ENCODE results near the gene WDR31.
"Not testable (repeated sequence)": the region's sequence is repeated elsewhere in the genome, so short reads cannot be mapped to it uniquely, and the experiment has no call there.

The WDR31 gene

GRCh38 chr9:113298311-113298710, 41.8 kb downstream of the WDR31 start:
- DNase-seq (ENCODE audit: low spot score): no peak

GRCh38 chr9:113296796-113297558, 43.1 kb downstream of the WDR31 start:
- no peak for DNase-seq (ENCODE audit: low spot score)

GRCh38 chr9:113296247-113296646, 43.8 kb downstream of the WDR31 start:
- DNase-seq (ENCODE audit: low spot score): not testable (repeated sequence)

- DNase-seq (ENCODE audit: low spot score): no peak
Measured at GRCh38 chr9:113293285-113293878, 46.7 kb downstream of the WDR31 start.

GRCh38 chr9:113290052-113290607, 49.9 kb downstream of the WDR31 start:
- no peak for DNase-seq (ENCODE audit: low spot score)

- no peak for DNase-seq (ENCODE audit: low spot score)
Measured at GRCh38 chr9:113289091-113289490, 51.0 kb downstream of the WDR31 start.

- no peak for DNase-seq (ENCODE audit: low spot score)
Measured at GRCh38 chr9:113281356-113281755, 58.7 kb downstream of the WDR31 start.

- DNase-seq (ENCODE audit: low spot score): no peak
Measured at GRCh38 chr9:113278840-113279239, 61.2 kb downstream of the WDR31 start.

- DNase-seq (ENCODE audit: low spot score): peak; percentile 95
Measured at GRCh38 chr9:113275157-113276131, 64.6 kb downstream of the WDR31 start, which contains the start of the genes CDC26 and PRPF4. TSS of gene CDC26 (minus strand) at chr9:113275572. CDS start at chr9:113272507, 3,065 bp downstream. TSS of gene PRPF4 (plus strand) at chr9:113275658. CDS start at chr9:113275744, 86 bp downstream.

GRCh38 chr9:113274474-113275156, 65.5 kb downstream of the WDR31 start:
- DNase-seq (ENCODE audit: low spot score): peak; percentile 71

- DNase-seq (ENCODE audit: low spot score): no peak
Measured at GRCh38 chr9:113269871-113270270, 70.2 kb downstream of the WDR31 start.

GRCh38 chr9:113269355-113269754, 70.7 kb downstream of the WDR31 start:
- DNase-seq (ENCODE audit: low spot score): no peak

GRCh38 chr9:113267911-113268566, 72.0 kb downstream of the WDR31 start:
- no peak for DNase-seq (ENCODE audit: low spot score)

GRCh38 chr9:113266174-113266573, 73.9 kb downstream of the WDR31 start:
- no peak for DNase-seq (ENCODE audit: low spot score)
